ENCODE data around the gene FAM153A. TPM values are rescaled to one million over a fixed set of nuclear protein-coding genes. Genes with fewer than 3 reads are reported as not detected.
"Not testable (repeated sequence)": the region's sequence is repeated elsewhere in the genome, so short reads cannot be mapped to it uniquely, and the experiment has no call there.

Gene FAM153A
- total and polyA plus RNA-seq, 2 of the 4 experiments (the other 2 are of a cell fraction) = not detected

GRCh38 chr5:177719989-177720388 lies 62.7 kb downstream of the FAM153A start:
- intact Hi-C loops (cut with micrococcal nuclease); H3K18ac ChIP-seq (ENCODE audit: low read depth, low read length); H3K4ac ChIP-seq (ENCODE audit: low read depth, low read length); H2AK5ac ChIP-seq (ENCODE audit: low read depth, low read length); H2AK9ac ChIP-seq (replicated peaks; ENCODE audit: low read depth, low read length, poor library complexity); H3K23ac ChIP-seq (ENCODE audit: low read depth, low read length); BruUV-seq (replicated peaks); H3K14ac ChIP-seq (replicated peaks; ENCODE audit: low read depth, low read length); H2BK5ac ChIP-seq (ENCODE audit: low read depth, low read length, poor library complexity, severe bottlenecking); H3K4me2 ChIP-seq (ENCODE audit: low read depth, low read length); dilution Hi-C loops (cut with HindIII; ENCODE audit: low sequenced_read_pairs, unreplicated experiment); POLR2A ChIA-PET (ENCODE audit: unreplicated experiment); H3K36me3 ChIP-seq (ENCODE audit: control insufficient read depth, insufficient read depth, low read length); H2BK120ac ChIP-seq (ENCODE audit: low read depth, low read length); in situ Hi-C loops (cut with MboI; ENCODE audit: low sequenced_read_pairs); H3K9ac ChIP-seq (ENCODE audit: low read depth, low read length); H3K9me3 ChIP-seq (ENCODE audit: control insufficient read depth, insufficient read depth, low read length); DNase-seq; ATAC-seq (ENCODE audit: low read depth); H3K27me3 ChIP-seq (ENCODE audit: control insufficient read depth, insufficient read depth, low read length); H4K8ac ChIP-seq (ENCODE audit: low read depth in 2 of 2, low read length in 2 of 2); CTCF ChIA-PET; H3K79me1 ChIP-seq (ENCODE audit: low read depth in 1 of 2, low read length in 2 of 2); H2BK15ac ChIP-seq (ENCODE audit: low read depth, low read length); H3K9me1 ChIP-seq (ENCODE audit: insufficient read depth, low read length); H2BK20ac ChIP-seq (ENCODE audit: low read depth, low read length); H2AFZ ChIP-seq (replicated peaks; ENCODE audit: low read length, poor library complexity); H4K91ac ChIP-seq (ENCODE audit: insufficient read depth, low read depth, low read length); H3K4me3 ChIP-seq (ENCODE audit: insufficient read depth, low read depth, low read length); H3K4me1 ChIP-seq (ENCODE audit: control insufficient read depth, insufficient read depth, low read length); H4K20me1 ChIP-seq (ENCODE audit: insufficient read depth, low read length); H3K56ac ChIP-seq (ENCODE audit: extremely low read depth, insufficient read depth, low read length); H4K5ac ChIP-seq (ENCODE audit: low read depth, low read length); H3K27ac ChIP-seq (ENCODE audit: insufficient read depth, low read length): not testable (repeated sequence)
- WGBS, 2 experiments (ENCODE audit: extremely low coverage in 2 of 2, insufficient read length in 1 of 2) = no CpG with 5 or more reads among the region's 8 CpGs

- H3K9me3 ChIP-seq (ENCODE audit: control insufficient read depth, insufficient read depth, low read length); H3K18ac ChIP-seq (ENCODE audit: low read depth, low read length); H3K4ac ChIP-seq (ENCODE audit: low read depth, low read length); H3K14ac ChIP-seq (replicated peaks; ENCODE audit: low read depth, low read length); H4K20me1 ChIP-seq (ENCODE audit: insufficient read depth, low read length); dilution Hi-C loops (cut with HindIII; ENCODE audit: low sequenced_read_pairs, unreplicated experiment); DNase-seq; H3K27me3 ChIP-seq (ENCODE audit: control insufficient read depth, insufficient read depth, low read length); BruUV-seq (replicated peaks); H3K56ac ChIP-seq (ENCODE audit: extremely low read depth, insufficient read depth, low read length); H2BK5ac ChIP-seq (ENCODE audit: low read depth, low read length, poor library complexity, severe bottlenecking); H3K36me3 ChIP-seq (ENCODE audit: control insufficient read depth, insufficient read depth, low read length); H3K9ac ChIP-seq (ENCODE audit: low read depth, low read length); in situ Hi-C loops (cut with MboI; ENCODE audit: low sequenced_read_pairs); H3K4me3 ChIP-seq (ENCODE audit: insufficient read depth, low read depth, low read length); H4K8ac ChIP-seq (ENCODE audit: low read depth in 2 of 2, low read length in 2 of 2); H3K4me2 ChIP-seq (ENCODE audit: low read depth, low read length); H4K91ac ChIP-seq (ENCODE audit: insufficient read depth, low read depth, low read length); H2BK20ac ChIP-seq (ENCODE audit: low read depth, low read length); H3K23ac ChIP-seq (ENCODE audit: low read depth, low read length); H2AK5ac ChIP-seq (ENCODE audit: low read depth, low read length); H2AFZ ChIP-seq (replicated peaks; ENCODE audit: low read length, poor library complexity); H2AK9ac ChIP-seq (replicated peaks; ENCODE audit: low read depth, low read length, poor library complexity); ATAC-seq (ENCODE audit: low read depth); H3K79me1 ChIP-seq (ENCODE audit: low read depth in 1 of 2, low read length in 2 of 2); H3K4me1 ChIP-seq (ENCODE audit: control insufficient read depth, insufficient read depth, low read length); H4K5ac ChIP-seq (ENCODE audit: low read depth, low read length); POLR2A ChIA-PET (ENCODE audit: unreplicated experiment); H3K9me1 ChIP-seq (ENCODE audit: insufficient read depth, low read length); CTCF ChIA-PET; H2BK120ac ChIP-seq (ENCODE audit: low read depth, low read length); H2BK15ac ChIP-seq (ENCODE audit: low read depth, low read length); H3K27ac ChIP-seq (ENCODE audit: insufficient read depth, low read length); intact Hi-C loops (cut with micrococcal nuclease): not testable (repeated sequence)
- no CpG with 5 or more reads among the region's 1 CpG for WGBS, 2 experiments (ENCODE audit: extremely low coverage in 2 of 2, insufficient read length in 1 of 2)
Measured at GRCh38 chr5:177715423-177715822, 67.3 kb downstream of the FAM153A start.

Measured in IMR-90 (cell line).